ENCODE measurements around the gene STT3B. TPM values are rescaled to one million over a fixed set of nuclear protein-coding genes. Genes with fewer than 3 reads are reported as not detected.

The STT3B gene
- total RNA-seq, 2 donors from 2014 or later, result 88.9 to 155 TPM

DNA sequence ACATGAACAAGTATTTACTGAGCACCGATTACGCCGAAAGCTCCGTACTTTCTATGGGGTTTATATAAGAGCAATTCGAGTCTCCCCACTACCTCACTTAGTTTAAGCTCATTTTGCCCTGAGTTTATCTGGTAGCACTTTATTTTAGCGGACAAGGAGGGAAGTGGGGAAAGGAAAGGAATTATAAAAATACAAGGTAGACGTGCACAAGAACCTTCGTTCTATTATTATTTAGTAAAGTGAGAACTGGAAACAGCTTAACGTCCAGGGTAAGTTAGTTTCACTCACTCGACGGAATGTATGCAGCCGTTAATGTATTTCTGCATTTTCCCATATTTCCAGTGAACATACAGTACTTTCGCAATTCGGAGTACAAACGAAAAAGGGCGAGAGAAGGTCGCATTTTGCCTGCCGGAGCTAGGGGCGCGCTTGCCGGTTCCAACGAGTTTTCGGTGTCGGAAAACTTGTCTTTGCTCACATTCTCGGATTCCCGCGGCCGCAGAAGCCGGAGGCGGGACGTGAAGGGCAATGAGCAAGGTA lies 1.2 kb upstream of the STT3B start:
- Mint-ChIP-seq H3K36me3 (ENCODE audit: low read depth) (peaks cover 36% of the 10 kb centered on the region), H3K27me3 (no peaks in the 10 kb centered on the region), H3K9me3 (no peaks in the 10 kb centered on the region), H3K27ac (peak overlapping the region; percentile 98), H3K4me1 (peaks cover 8% of the 10 kb centered on the region), H3K4me3 (no peak overlapping the region)
- ATAC-seq (replicated peaks), result no peak

DNA sequence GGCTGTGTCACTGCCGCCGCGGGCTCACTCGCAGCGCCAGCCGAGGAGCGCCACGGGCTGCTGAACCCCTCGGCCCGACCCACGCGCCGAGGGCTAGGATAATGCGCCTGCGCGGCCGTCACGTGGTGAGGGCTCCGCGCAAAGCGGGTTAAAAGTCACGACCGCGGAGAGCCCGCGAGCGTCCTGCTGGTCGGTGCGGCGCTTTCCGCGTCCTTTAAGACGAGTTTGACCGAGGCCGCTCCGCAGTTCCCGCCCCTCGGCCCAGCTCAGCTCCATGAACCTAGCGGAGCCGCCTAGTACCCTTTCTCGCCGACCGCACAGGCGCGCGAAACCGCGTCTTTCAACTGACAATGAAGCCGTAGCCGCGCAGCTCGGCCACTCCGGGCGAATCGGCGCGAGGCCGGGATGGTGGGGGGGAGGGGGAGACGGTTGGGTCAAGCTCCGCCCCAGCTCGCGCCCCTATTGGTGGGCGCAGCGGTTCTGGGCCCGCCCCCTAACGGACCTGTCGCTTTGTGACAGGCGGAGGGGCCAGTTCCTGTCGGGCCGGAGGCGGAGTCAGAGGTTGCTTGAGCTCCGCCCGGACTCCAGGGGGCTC lies 636 bp upstream of the STT3B start:
- Mint-ChIP-seq H3K36me3 (ENCODE audit: low read depth) (peaks cover 41% of the 10 kb centered on the region), H3K9me3 (no peaks in the 10 kb centered on the region), H3K4me1 (peaks cover 13% of the 10 kb centered on the region), H3K27ac (peak overlapping the region; percentile 98), H3K4me3 (no peak overlapping the region), H3K27me3 (no peaks in the 10 kb centered on the region)
- peak; percentile 88 for ATAC-seq (replicated peaks)

DNA sequence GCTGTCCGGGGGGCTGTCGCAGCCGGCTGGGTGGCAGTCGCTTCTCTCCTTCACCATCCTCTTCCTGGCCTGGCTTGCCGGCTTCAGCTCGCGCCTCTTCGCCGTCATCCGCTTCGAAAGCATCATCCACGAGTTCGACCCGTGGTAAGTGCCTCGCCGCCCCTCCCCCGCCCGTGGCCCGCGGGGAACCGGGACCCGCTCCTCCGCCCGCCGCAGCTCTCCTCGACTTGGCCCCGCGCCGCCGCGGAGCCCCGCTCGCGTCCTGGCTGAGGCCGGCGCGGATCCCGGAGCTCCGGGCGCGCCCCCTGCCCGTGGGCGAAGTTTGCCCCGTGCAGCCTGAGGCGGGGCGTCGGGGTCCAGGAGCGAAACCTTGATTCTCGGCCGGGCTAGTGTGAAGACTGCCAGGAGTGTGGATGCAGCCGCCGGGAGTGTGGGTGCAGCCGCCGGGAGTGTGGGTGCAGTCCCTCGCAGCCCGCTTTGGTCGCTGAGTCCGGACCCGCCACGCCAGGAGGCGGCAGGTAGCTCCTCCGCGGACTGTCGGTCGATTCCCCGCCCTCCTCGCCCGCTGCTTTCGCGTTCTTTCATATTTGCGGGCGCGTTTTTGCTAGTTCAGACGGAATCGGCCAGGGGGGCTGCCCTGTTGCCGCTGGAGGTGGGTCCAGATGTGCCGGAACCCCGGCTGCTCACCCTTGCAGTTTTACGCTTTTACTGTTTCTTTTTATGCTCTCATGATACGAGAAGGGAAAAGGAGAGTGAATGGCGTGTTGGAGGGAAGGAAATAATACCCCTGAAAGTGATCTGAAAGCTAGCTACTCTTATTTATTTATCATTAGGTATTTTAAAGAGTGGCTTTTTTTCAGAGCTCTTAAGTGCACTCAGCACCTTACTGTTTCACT lies 692 bp downstream of the STT3B start:
- Mint-ChIP-seq H3K4me3 (no peak overlapping the region), H3K27ac (peak overlapping the region; percentile 95), H3K4me1 (peaks cover 22% of the 10 kb centered on the region), H3K27me3 (no peaks in the 10 kb centered on the region), H3K9me3 (no peaks in the 10 kb centered on the region), H3K36me3 (ENCODE audit: low read depth) (peaks cover 50% of the 10 kb centered on the region)
- no peak for ATAC-seq (replicated peaks)

DNA sequence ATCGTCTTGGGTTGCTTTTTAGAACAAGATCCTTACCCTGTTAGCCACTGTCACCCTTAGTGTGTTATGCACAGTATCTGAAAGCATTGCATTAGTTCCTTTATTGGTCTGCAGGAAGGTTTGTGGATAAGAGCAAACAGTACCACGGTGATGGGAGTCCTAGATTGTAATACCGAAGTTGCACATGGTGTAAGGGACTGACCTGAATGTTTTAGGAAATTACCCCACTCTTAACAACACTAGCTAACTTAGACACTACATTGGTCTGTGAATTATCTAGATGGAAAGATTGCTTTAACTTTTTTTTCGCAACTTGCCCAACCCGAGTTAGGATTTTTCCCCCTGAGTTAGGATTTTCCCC lies 1.3 kb downstream of the STT3B start:
- H3K27ac Mint-ChIP-seq, result peak overlapping the region; percentile 95
- peaks cover 55% of the 10 kb centered on the region for H3K36me3 Mint-ChIP-seq (ENCODE audit: low read depth)
- H3K4me3 Mint-ChIP-seq, result no peak overlapping the region
- no peak for ATAC-seq (replicated peaks)
- peaks cover 28% of the 10 kb centered on the region for H3K4me1 Mint-ChIP-seq
- H3K9me3 Mint-ChIP-seq, result no peaks in the 10 kb centered on the region
- no peaks in the 10 kb centered on the region for H3K27me3 Mint-ChIP-seq

GRCh38 chr3:31536497-31536896 lies 3.8 kb downstream of the STT3B start:
- H3K36me3 Mint-ChIP-seq (ENCODE audit: low read depth), result peaks cover 67% of the 10 kb centered on the region
- no peaks in the 10 kb centered on the region for H3K27me3 Mint-ChIP-seq
- no peak for ATAC-seq (replicated peaks)
- no peak overlapping the region for H3K4me3 Mint-ChIP-seq
- no peaks in the 10 kb centered on the region for H3K9me3 Mint-ChIP-seq
- H3K27ac Mint-ChIP-seq, result peak overlapping the region; percentile 86
- H3K4me1 Mint-ChIP-seq, result peaks cover 39% of the 10 kb centered on the region

GRCh38 chr3:31538801-31539200 lies 6.1 kb downstream of the STT3B start:
- no peaks in the 10 kb centered on the region for H3K27me3 Mint-ChIP-seq
- peaks cover 45% of the 10 kb centered on the region for H3K4me1 Mint-ChIP-seq
- H3K27ac Mint-ChIP-seq, result peak overlapping the region; percentile 18
- ATAC-seq (replicated peaks), result no peak
- no peaks in the 10 kb centered on the region for H3K9me3 Mint-ChIP-seq
- H3K36me3 Mint-ChIP-seq (ENCODE audit: low read depth), result peaks cover 67% of the 10 kb centered on the region
- H3K4me3 Mint-ChIP-seq, result no peak overlapping the region

DNA sequence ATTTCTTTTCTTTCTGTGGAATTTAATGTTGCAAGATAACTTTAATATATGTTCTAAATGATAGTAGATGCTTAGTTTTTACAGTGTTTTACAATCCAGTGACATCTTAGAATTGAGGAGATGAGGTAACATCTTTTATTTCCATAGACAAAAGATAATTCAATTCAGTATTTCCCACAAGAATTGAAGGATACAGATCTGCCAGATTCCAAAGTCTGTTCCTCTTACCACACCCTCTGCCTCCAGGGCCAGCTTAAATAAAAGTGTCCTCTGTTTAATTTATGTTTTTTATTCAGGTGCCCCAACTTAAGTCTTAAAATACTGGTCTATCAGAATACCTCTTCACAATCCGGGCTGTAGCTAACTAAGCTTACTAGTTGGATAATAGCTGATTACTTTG lies 6.5 kb downstream of the STT3B start:
- peaks cover 50% of the 10 kb centered on the region for H3K4me1 Mint-ChIP-seq
- peaks cover 62% of the 10 kb centered on the region for H3K36me3 Mint-ChIP-seq (ENCODE audit: low read depth)
- H3K27ac Mint-ChIP-seq, result peak overlapping the region; percentile 18
- no peak for ATAC-seq (replicated peaks)
- H3K9me3 Mint-ChIP-seq, result no peaks in the 10 kb centered on the region
- H3K27me3 Mint-ChIP-seq, result no peaks in the 10 kb centered on the region
- no peak overlapping the region for H3K4me3 Mint-ChIP-seq

GRCh38 chr3:31541089-31541488 lies 8.4 kb downstream of the STT3B start:
- Mint-ChIP-seq H3K4me3 (no peak overlapping the region), H3K4me1 (peaks cover 51% of the 10 kb centered on the region), H3K9me3 (no peaks in the 10 kb centered on the region), H3K36me3 (ENCODE audit: low read depth) (peaks cover 48% of the 10 kb centered on the region), H3K27ac (peak overlapping the region; percentile 33), H3K27me3 (no peaks in the 10 kb centered on the region)
- peak; percentile 87 for ATAC-seq (replicated peaks)

- Mint-ChIP-seq H3K36me3 (ENCODE audit: low read depth) (peaks cover 43% of the 10 kb centered on the region), H3K4me1 (peaks cover 46% of the 10 kb centered on the region), H3K9me3 (no peaks in the 10 kb centered on the region), H3K27ac (peak overlapping the region; percentile 46), H3K4me3 (no peak overlapping the region), H3K27me3 (no peaks in the 10 kb centered on the region)
- no peak for ATAC-seq (replicated peaks)
Observed at GRCh38 chr3:31542246-31542645, 9.5 kb downstream of the STT3B start.

DNA sequence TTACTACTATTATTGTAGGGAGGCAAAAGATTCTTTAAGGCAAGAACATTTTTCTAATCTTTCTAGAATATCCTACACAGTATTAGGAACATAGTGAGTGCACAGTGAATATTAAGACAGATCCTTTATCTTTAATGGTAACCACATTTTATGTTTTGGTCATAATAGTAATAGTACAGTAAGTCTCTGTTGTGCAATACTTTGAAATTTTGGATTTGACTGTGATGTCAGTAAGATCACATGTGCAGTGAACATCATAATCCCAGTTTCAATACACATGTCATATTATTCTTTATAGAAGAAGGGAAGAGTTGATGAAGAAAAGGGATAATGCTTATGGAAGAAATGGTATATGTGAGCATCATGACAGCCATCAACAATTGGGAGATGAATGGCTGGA lies 10.7 kb downstream of the STT3B start:
- Mint-ChIP-seq H3K9me3 (no peaks in the 10 kb centered on the region), H3K27me3 (no peaks in the 10 kb centered on the region), H3K4me1 (peaks cover 43% of the 10 kb centered on the region), H3K27ac (no peak overlapping the region), H3K36me3 (ENCODE audit: low read depth) (peaks cover 35% of the 10 kb centered on the region), H3K4me3 (peak overlapping the region; percentile 17)
- ATAC-seq (replicated peaks), result peak; percentile 41

GRCh38 chr3:31544634-31545033 lies 11.9 kb downstream of the STT3B start:
- Mint-ChIP-seq H3K4me3 (peak overlapping the region; percentile 17), H3K27me3 (no peaks in the 10 kb centered on the region), H3K27ac (peak overlapping the region; percentile 50), H3K36me3 (ENCODE audit: low read depth) (peaks cover 30% of the 10 kb centered on the region), H3K4me1 (peaks cover 35% of the 10 kb centered on the region), H3K9me3 (no peaks in the 10 kb centered on the region)
- no peak for ATAC-seq (replicated peaks)

- no peak for ATAC-seq (replicated peaks)
- H3K4me3 Mint-ChIP-seq, result peak overlapping the region; percentile 47
- peaks cover 42% of the 10 kb centered on the region for H3K4me1 Mint-ChIP-seq
- H3K27me3 Mint-ChIP-seq, result no peaks in the 10 kb centered on the region
- no peaks in the 10 kb centered on the region for H3K9me3 Mint-ChIP-seq
- H3K36me3 Mint-ChIP-seq (ENCODE audit: low read depth), result peaks cover 22% of the 10 kb centered on the region
- H3K27ac Mint-ChIP-seq, result peak overlapping the region; percentile 62
Observed at GRCh38 chr3:31546162-31546561, 13.4 kb downstream of the STT3B start.

GRCh38 chr3:31546725-31547124 lies 14.0 kb downstream of the STT3B start:
- H3K27ac Mint-ChIP-seq, result peak overlapping the region; percentile 62
- H3K4me1 Mint-ChIP-seq, result peaks cover 47% of the 10 kb centered on the region
- H3K27me3 Mint-ChIP-seq, result no peaks in the 10 kb centered on the region
- ATAC-seq (replicated peaks), result peak; percentile 26
- no peaks in the 10 kb centered on the region for H3K9me3 Mint-ChIP-seq
- peaks cover 16% of the 10 kb centered on the region for H3K36me3 Mint-ChIP-seq (ENCODE audit: low read depth)
- peak overlapping the region; percentile 47 for H3K4me3 Mint-ChIP-seq

GRCh38 chr3:31550452-31551251 lies 17.9 kb downstream of the STT3B start:
- H3K27ac Mint-ChIP-seq, result peak overlapping the region; percentile 25
- H3K4me3 Mint-ChIP-seq, result peak overlapping the region; percentile 53
- H3K27me3 Mint-ChIP-seq, result no peaks in the 10 kb centered on the region
- H3K9me3 Mint-ChIP-seq, result no peaks in the 10 kb centered on the region
- peak; percentile 60 for ATAC-seq (replicated peaks)
- peaks cover 5% of the 10 kb centered on the region for H3K36me3 Mint-ChIP-seq (ENCODE audit: low read depth)
- peaks cover 49% of the 10 kb centered on the region for H3K4me1 Mint-ChIP-seq

All from activated T-helper 17 cell treated with anti-CD3 and anti-CD28 coated beads, Interleukin-2, amount 50 U/mL, for 72 hours (primary cell).